GM12872 (cell line): ENCODE data around the gene LPA.

Experiments used
- CTCF ChIP-seq: IDR thresholded peaks from 3 replicates; pipeline ENCODE4 v1.5.1; 2011; ENCODE audit warnings: low read depth, mild to moderate bottlenecking, low read length, moderate library complexity; ENCODE audit not compliant: insufficient read depth

The LPA gene

GRCh38 chr6:160520043-160520904 lies 143.8 kb downstream of the LPA start:
- TF ChIP-seq CTCF = no peak

GRCh38 chr6:160519603-160520042 lies 144.5 kb downstream of the LPA start:
- TF ChIP-seq CTCF = peak; percentile 92

GRCh38 chr6:160519133-160519532 lies 144.9 kb downstream of the LPA start:
- TF ChIP-seq CTCF = no peak

GRCh38 chr6:160513836-160514235 lies 150.2 kb downstream of the LPA start:
- no peak for TF ChIP-seq CTCF

- no peak for TF ChIP-seq CTCF
Observed at GRCh38 chr6:160510976-160511617, 153.0 kb downstream of the LPA start.

GRCh38 chr6:160510199-160510598 lies 153.9 kb downstream of the LPA start:
- TF ChIP-seq CTCF = no peak

GRCh38 chr6:160509610-160510009 lies 154.5 kb downstream of the LPA start:
- TF ChIP-seq CTCF = no peak
